ENCODE results near the gene CCDC197.

Gene CCDC197

GRCh38 chr14:93960774-93961438, 36.2 kb upstream of the CCDC197 start:
- DNase-seq (ENCODE audit: low read depth in 2 of 3, low spot score in 2 of 3): no peak

GRCh38 chr14:93961620-93962019, 35.5 kb upstream of the CCDC197 start:
- DNase-seq (ENCODE audit: low read depth in 2 of 3, low spot score in 2 of 3): no peak

DNA sequence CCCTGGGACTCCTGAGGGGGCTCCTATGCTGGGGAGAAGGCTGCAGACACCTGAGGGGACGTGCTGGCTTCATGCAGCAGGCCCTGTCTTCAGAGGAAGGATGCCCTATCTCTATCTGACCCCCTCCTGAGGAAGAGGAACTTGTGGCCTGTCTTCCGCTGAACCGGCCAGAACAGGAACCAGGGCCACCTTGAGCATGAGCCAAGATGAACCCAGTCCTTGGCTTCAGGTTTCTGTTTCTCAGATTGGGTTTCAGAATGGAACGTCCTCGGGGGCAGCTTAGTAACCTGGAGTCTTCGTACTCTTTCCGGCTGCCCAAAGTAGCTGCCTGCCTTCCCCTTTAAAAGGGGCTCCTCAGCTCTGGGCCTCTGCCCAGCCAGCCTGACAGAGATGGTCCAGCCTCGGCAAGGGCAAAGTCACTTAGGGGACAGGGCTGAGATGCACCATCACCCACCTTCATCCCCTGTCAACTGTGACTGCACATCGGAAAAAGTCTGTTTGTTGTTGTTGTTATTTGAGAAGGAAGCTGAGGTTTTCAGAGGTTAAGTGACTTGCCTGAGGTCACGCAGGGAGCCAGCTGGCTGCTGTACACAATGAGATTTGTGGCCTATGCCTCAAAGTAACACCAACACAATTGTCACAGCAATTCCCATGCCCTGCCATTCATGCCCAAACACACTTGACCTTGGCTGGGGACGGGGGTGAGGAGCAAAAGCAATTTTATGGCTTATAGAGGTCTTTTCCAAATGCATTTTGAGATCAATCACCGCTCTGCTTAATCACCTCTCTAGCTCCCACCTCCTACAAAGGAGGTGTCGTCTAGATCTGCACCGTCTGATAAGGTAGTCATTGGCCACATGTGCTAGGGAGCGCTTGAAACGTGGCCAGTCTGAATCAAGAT, 34.1 kb upstream of the CCDC197 start:
- DNase-seq (ENCODE audit: low read depth in 2 of 3, low spot score in 2 of 3): no peak

GRCh38 chr14:93963692-93964091, 33.4 kb upstream of the CCDC197 start:
- DNase-seq (ENCODE audit: low read depth in 2 of 3, low spot score in 2 of 3): no peak

GRCh38 chr14:93964281-93964680, 32.8 kb upstream of the CCDC197 start:
- DNase-seq (ENCODE audit: low read depth in 2 of 3, low spot score in 2 of 3): no peak

- DNase-seq (ENCODE audit: low read depth in 2 of 3, low spot score in 2 of 3): no peak
Observed at GRCh38 chr14:93964820-93965286, 32.2 kb upstream of the CCDC197 start.

GRCh38 chr14:93965287-93965821, 31.7 kb upstream of the CCDC197 start:
- no peak for DNase-seq (ENCODE audit: low read depth in 2 of 3, low spot score in 2 of 3)

GRCh38 chr14:93965946-93966474, 31.1 kb upstream of the CCDC197 start:
- no peak for DNase-seq (ENCODE audit: low read depth in 2 of 3, low spot score in 2 of 3)

GRCh38 chr14:93967637-93968250, 29.4 kb upstream of the CCDC197 start:
- DNase-seq (ENCODE audit: low read depth in 2 of 3, low spot score in 2 of 3): no peak

GRCh38 chr14:93969082-93969828, 27.8 kb upstream of the CCDC197 start:
- DNase-seq (ENCODE audit: low read depth in 2 of 3, low spot score in 2 of 3): no peak

DNA sequence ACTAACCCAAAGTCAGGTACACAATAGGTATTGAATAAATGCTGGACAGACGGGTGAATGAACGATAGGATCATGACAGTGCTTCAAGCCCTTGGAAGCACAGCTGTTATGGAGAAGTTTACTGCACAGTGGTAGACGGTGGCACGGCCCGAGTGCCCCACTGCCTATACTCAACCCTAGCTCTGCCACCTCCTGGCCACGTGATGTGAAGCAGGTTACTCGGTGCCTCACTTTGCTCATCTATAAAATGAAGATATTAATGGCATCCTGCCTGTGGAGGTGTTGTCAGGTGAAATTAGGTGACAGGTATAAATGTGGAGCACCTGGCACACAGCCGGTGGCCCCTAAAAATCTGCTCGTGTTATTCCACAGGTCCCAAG, 26.5 kb upstream of the CCDC197 start:
- no peak for DNase-seq (ENCODE audit: low read depth in 2 of 3, low spot score in 2 of 3)

GRCh38 chr14:93970965-93971634, 26.0 kb upstream of the CCDC197 start:
- DNase-seq (ENCODE audit: low read depth in 2 of 3, low spot score in 2 of 3): peak in 1 of 3 experiments; percentile 61

- no peak for DNase-seq (ENCODE audit: low read depth in 2 of 3, low spot score in 2 of 3)
Observed at GRCh38 chr14:93971635-93972027, 25.5 kb upstream of the CCDC197 start.

DNA sequence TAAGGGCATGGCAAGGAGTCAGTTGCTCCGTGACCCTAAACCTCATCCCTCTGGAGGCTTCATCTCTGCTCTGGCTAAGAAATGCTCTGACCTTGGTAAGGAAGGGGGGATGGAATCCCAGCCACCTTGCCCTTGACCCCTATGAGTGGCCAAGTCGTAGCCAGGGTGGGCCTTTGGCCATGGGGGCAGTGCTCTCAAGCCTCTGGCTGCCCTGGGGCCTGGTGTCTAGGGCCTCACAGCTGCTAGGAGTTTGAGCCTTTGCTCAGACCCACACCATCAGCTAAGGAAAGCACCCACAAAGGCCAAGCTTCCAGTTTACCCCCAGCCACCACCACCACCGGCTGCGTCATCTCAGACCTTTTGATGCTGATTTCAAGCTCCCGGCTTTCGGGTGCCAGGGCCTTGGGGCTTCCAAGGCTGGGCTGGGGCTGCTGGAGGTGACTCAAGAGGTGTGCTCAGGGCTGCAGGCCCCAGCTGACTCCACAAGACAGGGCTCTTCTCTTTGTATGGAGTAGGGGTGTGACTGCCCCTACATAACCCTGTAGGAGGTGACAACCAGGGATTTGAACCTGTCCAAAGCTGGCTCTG, 24.4 kb upstream of the CCDC197 start:
- DNase-seq (ENCODE audit: low read depth in 2 of 3, low spot score in 2 of 3): no peak

GRCh38 chr14:93973607-93974006, 23.5 kb upstream of the CCDC197 start:
- DNase-seq (ENCODE audit: low read depth in 2 of 3, low spot score in 2 of 3): no peak

DNA sequence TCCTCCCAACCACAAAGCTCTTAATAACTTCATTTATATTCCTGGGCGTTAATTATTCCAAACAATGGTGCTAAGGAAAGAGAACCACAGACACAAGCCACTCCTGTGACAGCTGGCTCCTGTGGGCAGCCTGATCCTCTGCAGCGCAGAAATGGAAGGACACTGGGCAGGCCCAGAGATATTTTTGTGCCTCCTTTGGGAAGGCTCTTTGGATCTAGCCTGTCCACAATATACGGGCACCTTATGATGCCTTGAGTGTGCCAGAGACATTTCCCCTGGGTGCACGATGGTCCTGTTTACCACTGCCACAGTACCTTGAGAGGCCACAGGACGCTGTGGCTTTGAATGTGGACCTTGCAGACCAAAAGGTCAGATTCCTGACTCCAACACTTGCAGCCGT, 22.8 kb upstream of the CCDC197 start:
- no peak for DNase-seq (ENCODE audit: low read depth in 2 of 3, low spot score in 2 of 3)

DNA sequence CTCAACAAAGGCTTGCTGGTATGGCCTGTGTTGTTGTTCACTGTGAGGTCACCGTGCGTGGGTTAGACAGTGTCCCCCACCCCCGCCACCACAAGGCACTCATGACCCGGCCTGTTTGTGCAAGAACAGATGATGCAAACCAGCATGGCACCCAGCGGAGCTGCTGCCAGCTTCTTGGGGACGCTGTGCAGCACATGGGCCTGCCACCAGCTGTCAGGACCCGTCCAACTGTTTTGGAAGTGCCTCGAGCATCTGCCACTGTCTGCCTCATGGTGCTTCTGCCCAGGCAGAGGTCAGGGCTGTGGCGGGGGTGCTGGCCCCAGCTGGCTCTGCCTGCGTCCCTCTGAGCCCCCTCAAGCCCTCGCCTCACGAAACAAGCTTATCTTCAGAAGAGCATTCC, 22.3 kb upstream of the CCDC197 start:
- no peak for DNase-seq (ENCODE audit: low read depth in 2 of 3, low spot score in 2 of 3)

GRCh38 chr14:93975791-93976476, 21.2 kb upstream of the CCDC197 start:
- DNase-seq (ENCODE audit: low read depth in 2 of 3, low spot score in 2 of 3): no peak

GRCh38 chr14:93976477-93977057, 20.5 kb upstream of the CCDC197 start, which contains the start of gene ASB2:
Gene ASB2 (minus strand): TSS chr14:93976570. CDS start chr14:93964539, 12,031 bp downstream.
- DNase-seq (ENCODE audit: low read depth in 2 of 3, low spot score in 2 of 3): no peak

Data from activated CD8-positive, alpha-beta memory T cell treated with anti-CD3 and anti-CD28 coated beads for 48 hours (primary cell).